8988T (cell line): ENCODE results near the gene UBASH3B.
"Not testable (repeated sequence)": the region's sequence is repeated elsewhere in the genome, so short reads cannot be mapped to it uniquely, and the experiment has no call there.

ENCODE experiments used
- DNase-seq: peaks from one replicate; pipeline ENCODE4 v3.0.0; 2011

The UBASH3B gene

DNA sequence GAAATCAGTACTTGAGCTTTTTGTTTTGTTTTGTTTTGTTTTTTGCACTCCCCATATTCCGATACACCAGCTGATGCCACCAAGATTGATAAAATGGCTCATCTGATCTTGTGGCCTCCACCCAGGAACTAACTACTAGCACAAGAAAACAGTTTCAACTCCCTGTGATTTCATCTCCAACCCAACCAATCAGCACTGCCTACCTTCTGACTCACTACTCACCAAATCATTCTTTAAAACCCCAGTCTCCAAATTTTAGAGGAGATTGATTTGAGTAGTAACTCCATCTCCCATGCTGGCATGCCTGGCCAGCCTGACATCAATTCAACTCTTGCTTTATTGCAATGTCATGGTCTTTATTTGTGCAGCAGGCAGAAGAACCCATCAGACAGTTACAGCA lies 166.7 kb downstream of the UBASH3B start:
- DNase-seq = no peak

DNA sequence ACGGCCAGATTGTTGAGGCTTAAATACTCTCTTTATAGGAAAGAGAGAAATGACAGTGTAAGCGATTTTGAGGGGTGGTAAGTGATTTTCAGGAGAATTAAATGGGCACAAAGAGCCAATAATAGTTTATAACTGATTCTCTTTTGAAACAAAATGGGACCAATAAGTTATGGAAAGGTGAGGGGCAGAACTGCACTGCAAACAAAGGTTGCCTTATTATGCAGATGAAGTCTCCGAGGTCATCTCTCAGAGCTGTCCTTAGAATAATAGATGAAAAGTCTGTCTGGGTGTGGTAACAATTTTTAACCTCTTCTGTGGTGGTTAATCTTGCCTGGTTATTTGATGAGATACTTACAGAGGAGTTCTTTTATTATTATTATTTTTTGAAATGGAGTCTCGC lies 168.0 kb downstream of the UBASH3B start:
- no peak for DNase-seq

DNA sequence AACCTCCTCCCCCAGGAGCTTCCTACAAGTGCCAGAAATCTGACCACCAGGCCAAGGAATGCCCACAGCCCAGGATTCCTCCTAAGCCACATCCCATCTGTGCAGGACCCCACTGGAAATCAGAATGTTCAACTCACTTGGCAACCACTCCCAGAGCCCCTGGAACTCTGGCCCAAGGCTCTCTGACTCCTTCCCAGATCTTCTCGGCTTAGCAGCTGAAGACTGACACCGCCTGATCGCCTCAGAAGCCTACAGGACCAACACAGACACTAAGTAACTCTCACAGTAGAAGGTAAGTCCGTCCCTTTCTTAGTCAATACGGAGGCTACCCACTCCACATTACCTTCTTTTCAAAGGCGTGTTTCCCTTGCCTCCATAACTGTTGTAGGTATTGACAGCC lies 173.8 kb downstream of the UBASH3B start:
- DNase-seq = not testable (repeated sequence)

DNA sequence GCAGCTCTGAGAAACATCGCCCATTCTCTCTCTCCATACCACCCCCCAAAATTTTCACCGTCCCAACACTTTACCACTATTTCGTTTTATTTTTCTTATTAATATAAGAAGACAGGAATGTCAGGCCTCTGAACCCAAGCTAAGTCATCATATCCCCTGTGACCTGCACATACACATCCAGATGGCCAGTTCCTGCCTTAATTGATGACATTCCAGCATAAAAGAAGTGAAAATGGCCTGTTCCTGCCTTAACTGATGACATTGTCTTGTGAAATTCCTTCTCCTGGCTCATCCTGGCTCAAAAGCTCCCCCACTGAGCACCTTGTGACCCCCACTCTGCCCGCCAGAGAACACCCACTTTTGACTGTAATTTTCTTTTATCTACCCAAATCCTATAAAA lies 176.8 kb downstream of the UBASH3B start:
- DNase-seq = not testable (repeated sequence)

DNA sequence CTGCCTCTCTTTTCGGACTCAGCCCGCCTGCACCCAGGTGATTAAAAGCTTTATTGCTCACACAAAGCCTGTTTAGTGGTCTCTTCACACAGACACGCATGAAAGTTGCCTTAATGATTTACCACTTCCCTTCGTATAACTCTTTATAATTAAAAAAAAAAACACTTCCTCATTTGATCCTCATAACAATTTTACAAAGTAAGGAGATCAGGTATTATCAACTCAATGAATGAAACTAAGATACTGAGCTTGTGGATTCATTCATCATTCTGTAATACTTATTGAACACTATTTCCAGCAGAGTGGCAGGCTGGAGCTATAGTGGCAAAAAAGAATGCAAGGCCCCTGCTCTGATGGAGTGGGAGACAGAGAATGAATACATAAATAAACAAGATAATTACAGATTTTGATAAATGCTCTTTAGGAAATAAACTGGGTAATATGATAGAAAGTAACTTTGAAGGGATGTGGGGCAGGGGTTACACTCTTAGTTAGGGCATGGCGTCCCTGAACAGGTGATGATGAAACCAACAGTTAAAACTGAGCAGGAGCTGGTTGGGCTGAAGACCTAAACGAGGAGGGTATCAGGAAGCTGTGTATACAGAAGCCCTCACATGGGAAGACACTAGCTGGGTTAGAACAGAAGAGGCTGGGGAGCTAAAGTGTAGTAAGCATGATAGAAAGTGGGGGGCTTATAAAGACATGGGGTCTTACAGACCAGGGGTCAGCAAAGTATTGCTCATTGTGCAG lies 177.4 kb downstream of the UBASH3B start:
- DNase-seq = no peak

DNA sequence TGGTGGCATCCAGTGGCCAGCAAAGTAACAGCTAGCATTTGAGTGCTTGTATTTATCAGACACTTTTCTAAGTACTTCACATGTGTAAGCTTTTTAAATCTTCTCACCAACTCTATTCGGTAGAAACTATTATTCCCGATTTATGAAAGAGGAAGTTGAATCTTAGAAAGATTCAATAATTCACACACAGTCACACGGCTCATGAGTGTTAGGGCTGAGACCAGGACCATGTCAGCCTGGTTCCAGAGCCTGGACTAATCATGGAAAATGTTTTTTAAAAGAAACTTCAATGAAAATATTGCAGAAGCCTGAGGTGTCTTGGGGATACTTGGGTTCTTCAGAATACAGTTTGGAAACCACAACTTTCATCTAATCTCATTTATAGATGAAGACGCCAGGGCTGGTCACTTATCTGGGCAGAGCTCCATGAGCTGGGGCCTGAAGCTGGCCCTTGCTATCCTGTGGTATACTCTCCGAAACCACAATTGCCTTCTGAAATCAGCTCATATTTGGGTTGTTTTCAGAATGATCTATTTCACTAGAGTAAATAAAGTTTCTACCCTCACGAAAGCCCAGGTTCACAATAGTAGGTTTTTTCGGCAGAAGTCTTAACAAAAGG lies 178.4 kb downstream of the UBASH3B start:
- DNase-seq = no peak

DNA sequence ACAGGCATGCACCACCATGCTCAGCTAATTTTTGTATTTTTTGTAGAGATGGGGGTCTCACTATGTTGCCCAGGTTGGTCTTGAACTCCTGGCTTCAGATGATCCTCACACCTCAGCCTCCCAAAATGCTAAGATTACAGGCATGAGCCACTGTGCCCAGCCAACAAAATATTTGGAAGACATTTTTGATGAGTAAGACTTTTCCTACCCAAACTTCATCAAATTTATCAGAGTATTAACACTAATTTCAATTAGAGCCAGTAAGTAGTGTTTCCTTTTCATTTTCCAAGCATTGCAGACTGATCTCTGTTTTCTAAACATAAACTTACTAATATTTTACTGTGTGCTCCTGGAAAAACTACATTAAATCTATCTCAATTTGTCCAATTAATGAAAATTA lies 181.4 kb downstream of the UBASH3B start:
- no peak for DNase-seq

DNA sequence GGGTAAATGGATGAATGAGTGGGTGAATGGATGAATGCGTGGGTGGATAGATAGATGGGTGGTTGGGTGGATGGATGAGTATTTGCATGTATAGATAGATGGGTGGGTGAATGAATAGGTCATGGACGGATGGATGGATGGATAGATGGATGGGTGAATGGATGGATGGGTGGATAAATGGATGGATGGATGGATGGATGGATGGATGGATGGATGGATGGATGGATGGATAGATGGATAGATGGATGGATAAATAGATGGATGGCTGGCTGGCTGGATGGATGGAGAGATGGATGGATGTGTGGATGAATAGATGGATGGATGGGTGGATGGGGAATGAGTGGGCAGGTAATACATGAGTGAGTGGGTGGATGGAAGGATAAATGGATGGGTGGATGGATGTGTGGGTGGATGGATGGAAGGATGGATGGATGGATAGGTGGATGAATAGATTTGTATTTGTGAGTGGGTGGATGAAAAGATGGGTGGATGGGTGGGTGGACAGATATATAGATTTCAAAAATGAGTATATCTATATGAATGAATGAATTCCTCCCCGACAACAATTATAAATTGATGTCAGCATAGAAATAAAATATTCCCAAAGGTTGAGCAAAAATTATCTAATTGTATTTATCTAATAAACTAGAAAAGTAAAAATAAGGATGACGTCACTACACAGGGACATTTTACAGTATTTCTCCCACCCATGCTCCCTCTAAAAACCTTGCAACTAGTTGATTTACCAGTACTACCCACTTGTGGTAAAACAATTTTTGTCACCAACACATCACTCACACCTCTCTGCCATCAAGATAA lies 182.2 kb downstream of the UBASH3B start:
- DNase-seq = no peak

DNA sequence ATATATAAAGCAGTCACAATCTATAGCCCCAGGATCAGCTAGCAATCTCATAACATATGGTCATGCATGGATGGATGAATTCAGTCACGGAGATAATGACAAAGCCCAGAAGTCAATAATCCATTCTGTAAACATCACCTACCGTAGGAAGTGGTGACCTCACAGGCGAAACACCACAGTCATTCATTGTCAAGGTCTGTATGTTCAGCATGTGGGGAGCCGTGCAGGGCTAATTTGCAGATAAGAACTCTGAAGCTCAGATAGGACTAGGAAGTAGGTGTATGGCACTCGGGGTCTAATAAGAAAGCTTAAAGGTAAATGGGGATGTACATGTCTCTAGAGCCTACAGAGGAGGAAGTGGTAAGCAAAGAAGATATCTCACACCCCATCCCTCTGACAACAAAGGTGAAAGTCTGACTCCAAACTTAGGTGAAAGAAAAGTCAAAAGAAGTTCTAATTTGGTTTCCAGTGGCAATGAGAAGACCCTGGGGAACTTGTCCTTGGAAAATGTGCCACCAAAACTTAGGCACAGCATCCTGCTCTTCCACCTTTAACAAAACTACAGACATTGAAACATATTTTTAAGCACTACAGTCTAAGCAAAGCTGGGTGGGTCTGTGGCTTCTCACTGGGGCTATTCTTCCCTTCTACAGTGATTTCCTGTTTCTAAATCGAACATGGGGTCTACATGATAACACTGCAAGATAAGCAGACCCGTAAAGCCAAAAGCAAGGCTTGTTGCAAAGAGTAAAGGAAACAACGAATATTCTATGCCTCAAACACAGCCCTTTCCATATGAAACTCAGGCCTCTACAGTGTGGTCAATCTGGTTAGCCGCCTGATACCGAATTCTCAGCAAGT lies 188.0 kb downstream of the UBASH3B start:
- no peak for DNase-seq

DNA sequence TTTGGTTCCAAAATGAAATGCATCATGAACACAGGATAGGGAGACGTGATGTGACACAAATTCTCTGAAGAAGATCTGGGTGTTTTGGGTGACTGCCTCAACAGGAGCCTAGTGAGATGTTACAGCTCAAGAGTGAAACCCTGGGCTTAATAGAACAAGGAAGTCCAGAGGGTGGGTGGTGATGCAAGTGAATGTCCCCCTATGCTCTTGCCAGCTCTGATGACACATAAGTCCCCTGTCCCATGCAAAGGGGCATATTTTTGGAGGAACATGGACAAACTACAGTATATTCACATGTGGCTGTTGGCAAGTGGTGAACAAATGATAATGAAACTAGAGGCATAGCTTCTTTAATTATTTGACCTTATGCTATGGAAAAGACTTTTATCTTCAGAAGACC lies 191.9 kb downstream of the UBASH3B start:
- no peak for DNase-seq

DNA sequence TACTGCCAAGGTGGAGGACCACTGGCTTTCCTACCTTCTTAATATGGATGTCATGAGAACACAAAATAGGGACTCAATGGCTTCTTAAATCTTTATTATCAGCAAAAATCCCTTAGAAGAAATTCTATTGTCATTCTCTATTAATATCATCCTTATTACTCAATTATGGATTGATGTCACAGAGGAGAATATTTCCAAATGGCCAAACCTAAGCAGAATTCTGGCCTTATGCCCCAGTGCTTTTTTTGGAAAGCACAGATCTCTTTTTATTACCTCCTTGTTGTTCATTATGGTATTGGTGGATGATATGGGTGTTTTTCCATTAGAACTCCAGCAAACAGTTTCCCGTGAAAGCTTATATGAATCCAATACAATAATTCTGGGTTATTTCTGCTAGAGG lies 192.7 kb downstream of the UBASH3B start:
- no peak for DNase-seq

DNA sequence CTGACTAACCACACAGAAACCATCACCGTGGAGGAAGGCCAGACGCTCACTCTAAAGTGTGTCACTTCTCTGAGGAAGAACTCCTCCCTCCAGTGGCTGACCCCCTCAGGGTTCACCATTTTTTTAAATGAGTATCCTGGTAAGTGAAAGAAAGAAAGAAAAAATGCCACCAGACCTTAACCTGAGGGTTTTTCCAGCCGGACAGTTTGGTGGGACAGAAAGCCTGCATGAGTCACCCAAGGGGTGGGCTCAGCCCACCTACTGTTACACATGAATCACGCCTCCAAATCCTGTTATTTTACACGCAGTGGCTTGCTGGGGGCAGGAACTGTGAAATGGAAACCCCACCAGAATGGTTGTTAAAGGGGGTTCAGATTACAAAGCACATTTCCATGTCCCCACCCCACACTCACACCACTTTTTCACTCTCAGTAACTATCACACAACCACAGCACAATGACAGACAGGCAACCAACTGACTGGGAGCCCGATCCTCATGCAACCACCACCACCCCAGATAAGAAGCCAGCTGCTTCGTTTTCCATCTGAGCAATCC lies 194.6 kb downstream of the UBASH3B start:
- no peak for DNase-seq

DNA sequence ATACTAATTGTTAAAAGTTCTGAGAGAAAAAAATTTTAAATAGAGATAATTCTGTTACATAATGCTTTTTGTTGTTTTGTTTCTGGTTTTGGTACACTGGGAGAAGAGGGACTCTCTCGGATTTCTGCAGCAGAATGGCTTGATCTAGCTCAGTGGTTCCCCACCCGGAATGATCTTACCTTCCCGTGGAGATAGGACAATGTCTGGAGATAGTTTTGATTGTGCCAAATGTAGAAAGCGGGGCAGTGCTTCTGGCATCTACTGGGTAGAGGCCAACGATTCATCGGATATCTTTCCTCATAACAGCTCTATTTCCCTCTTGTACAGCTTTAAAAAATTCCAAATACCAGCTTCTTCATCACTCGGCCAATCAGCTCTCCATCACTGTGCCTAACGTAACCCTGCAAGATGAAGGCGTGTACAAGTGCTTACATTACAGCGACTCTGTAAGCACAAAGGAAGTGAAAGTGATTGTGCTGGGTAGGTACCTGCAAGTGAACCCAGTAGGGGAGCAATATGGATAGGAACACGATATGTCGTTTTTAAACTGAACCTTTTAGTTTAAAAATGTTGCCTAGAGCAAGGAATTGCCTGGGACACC lies 195.9 kb downstream of the UBASH3B start:
- no peak for DNase-seq

DNA sequence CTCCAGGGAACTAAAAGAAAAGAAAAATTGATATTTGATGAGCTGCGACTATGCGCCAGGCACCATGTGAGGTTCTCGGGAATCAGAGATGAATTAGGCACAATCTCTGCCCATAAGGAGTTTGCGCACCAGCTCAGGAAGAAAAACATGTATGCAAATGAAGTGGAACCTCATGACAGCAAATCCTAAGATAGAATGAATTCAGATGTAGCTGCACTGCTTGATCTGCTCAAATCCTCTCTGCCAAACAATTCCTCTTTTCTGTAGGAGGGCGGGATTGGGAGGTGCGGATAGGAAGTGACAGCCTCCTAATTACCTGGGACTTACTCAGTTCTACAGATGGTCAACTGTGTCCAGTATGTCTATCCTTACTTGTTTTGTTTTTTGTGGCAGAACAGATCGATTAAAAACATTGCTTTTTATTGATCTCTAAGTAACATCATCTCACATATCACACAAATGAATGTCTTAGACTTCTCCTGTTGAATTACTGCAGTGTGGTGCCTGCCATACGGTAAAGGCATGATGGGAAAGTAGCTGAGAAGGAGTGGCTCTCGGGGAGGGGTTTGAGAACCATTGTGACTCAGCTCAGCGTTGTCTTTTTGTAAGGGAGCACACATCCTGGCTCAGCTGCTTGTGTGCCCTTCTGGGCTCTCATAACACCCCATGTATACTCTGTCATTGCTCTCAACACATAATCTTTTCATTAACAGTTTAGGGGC lies 196.7 kb downstream of the UBASH3B start:
- no peak for DNase-seq

DNA sequence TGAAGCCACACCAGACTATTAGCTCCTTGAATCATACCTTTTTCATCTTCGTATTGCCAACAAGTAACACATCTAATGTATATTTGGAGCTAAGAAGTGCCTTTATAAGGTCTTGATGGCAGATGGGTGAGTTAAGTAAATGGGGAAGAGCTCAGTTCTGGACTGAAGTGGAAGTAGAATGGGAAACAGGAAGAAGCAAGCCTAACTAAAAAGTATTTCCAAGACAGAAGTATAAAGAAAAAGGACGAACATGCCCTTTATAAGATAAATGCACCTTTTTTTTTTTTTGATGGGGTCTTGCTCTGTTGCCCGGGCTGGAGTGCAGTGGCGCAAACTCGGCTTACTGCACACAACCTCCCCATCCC lies 197.3 kb downstream of the UBASH3B start:
- no peak for DNase-seq

DNA sequence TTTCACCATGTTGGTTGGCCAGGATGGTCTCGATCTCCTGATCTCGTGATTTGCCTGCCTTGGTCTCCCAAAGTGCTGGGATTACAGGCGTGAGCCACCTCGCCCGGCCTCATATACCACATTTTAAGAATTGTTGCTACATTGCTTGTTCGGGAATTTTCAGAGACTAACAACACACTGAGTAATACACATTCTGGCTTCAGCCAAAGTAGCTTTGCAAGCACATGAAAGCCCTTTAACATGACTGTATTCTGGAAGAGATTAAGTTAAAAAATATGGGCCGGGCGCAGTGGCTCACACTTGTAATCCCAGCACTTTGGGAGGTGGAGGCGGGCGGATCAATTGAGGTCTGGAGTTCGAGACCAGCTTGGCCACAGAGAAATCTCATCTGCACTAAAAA lies 197.7 kb downstream of the UBASH3B start:
- no peak for DNase-seq

DNA sequence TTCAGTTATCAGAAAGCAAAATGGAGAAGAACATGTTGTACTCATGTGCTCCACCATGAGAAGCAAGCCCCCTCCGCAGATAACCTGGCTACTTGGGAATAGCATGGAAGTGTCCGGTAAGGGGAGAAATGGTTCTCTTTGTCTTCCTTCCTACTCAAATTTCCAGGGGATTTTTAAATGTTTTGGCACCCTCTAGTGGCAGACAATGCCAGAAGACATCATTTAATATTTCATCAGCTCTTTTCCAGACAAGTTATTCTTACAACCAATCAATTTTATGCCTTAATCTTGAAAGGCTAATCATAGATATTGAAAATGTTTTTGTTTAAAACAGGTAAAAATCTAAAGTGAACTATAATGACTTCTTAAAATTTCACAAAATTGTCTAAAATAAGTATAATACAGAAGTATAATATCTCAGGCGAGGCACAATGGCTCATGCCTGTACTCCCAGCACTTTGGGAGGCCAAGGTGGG lies 198.5 kb downstream of the UBASH3B start:
- DNase-seq = peak; percentile 41

DNA sequence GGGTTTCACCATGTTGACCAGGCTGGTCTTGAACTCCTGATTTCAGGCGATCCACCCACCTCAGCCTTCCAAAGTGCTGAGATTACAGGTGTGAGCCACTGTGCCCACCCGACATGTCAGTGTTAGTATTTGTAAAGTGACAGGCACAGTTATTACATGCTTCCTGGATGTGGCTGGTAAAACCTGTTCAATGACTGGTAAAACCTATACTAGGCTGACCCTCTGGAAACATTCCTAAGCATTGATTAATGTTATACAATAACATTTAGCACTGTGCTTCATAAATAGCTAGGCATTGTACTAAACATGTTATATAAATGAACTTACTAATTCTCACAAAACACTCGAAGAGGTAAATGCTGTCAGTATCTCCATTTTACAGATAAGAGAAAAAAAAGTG lies 206.1 kb downstream of the UBASH3B start:
- DNase-seq = no peak

DNA sequence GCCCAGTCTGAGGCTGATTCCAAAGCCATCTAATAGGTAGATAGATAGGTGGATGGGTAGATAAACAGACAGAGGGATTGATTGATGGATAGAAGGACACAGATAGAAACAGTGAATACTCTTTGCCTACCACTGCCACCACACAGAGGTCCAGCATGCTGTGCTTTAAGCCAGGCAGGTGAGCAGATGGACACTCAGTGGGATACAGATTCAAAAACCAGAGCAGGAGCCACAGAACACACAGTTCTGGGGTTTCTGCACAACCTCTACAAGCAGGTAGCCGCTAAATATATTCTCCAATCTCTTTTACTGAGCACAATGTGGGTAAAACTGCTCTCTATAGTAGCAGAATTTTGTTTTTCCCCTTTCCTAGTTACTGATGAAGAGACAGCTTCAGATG lies 206.6 kb downstream of the UBASH3B start:
- no peak for DNase-seq

DNA sequence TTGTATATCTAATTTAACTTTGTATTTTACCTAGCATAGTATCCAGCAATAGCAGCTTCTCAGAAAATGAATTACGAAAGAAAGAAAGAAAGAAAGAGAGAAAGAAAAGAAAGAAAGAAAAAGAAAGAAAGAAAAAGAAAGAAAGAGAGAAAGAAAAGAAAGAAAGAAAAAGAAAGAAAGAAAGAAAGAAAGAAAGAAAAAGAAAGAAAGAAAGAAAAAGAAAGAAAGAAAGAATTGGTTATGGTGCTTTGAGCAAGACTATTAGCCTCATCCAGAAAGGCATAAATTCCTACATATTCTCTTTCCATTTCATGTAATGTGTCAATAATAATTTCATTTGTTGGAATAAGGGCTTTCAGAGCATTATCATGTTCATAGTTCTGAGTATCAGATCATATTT lies 207.6 kb downstream of the UBASH3B start:
- DNase-seq = not testable (repeated sequence)

DNA sequence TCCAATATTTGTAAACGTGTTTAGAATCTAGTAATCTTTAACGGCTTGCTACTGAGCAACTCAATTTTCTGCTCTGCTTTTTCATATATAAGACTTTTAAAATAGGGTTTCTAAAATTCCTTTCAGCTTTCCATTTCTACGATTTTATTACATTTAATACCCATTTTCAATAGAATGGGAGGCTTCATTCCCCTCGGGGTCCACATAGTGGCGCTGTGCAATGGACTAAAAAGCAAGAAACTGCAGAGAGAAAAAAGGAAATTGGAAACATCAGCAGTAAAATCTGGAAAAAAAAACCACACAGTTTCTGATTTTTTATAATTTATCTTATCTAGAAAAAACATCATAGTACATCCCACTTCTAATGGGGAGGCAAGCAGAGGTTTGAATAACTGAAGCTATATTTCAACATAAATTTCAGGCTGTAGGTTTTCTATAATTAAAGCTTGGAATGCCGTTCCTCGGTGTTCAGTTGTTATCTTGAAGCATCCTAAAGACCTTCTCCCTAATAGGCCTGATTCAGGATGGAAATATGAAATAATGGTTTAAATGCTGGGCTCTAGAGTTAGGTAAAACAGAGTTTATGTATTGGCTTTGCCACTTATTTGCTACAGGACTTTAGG lies 208.3 kb downstream of the UBASH3B start:
- DNase-seq = no peak
